ENCODE data around the gene VEGFA. TPM values are rescaled to one million over a fixed set of nuclear protein-coding genes. Genes with fewer than 3 reads are reported as not detected.
A peak's percentile ranks its signal among the peaks of the same experiment; 100 is the strongest.

The VEGFA gene
- total and polyA plus RNA-seq, 9 donors: 19.2 to 123 (median 44.7) TPM

- WGBS, 3 donors: 84 to 94% (median 87%) methylated on average over 5 of the region's 5 CpGs
- DNase-seq: peak in 1 of 5 donors; percentile 9
Measured at GRCh38 chr6:43764772-43765171, 5.2 kb upstream of the VEGFA start.

DNA sequence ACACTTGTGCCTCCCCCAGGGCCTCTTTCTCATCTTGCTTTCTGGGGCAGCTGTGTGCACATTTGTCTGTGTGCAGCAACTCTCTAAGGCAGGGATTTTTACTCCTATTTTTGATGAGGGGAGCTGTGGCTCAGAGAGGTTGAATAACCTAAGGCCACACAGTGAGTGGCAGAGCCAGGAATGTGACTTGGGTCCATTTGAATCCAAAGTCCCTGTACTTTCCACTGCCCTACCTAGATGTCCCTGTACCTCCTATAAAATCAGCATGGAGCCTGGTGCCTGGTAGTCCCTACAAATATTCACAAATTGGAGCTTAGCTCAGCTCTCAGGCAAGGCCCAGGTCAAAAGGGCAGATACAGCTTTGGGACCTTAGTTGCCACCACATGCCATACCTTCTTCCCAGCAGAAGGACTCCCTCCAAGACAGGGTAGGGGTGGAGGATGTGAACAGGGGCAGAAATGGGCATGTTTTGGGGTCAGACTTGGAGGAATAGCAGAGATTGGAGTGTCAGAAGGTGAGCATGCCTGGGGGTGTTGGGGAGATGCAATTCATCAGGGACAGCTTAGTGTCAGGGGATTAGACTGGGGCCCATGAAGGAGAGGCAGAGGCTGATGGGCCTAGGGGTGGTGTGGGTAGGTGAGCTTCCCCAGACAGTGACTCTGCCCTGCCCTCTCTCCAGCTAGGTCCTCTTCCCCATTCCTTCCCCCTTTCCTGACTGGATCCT is 4.1 kb upstream of the VEGFA start:
- TF ChIP-seq EP300 (IDR thresholded peaks at IDR 0.05) (no peak), CTCF (IDR thresholded peaks at IDR 0.05) (no peak), POLR2A (IDR thresholded peaks at IDR 0.05) (no peak)
- Histone ChIP-seq H3K27ac (no peak overlapping the region), H3K9me3 (no peaks in the 10 kb centered on the region), H3K4me3 (no peak overlapping the region), H3K27me3 (no peaks in the 10 kb centered on the region), H3K36me3 (no peaks in the 10 kb centered on the region), H3K4me1 (ENCODE audit: insufficient read depth) (peaks cover 8% of the 10 kb centered on the region)
- DNase-seq: peak in 1 of 5 donors; percentile 9
- intact Hi-C loops (cut with DNase I): loop anchor here in 1 of 4 donors (10.0 kb wide), 1 partner anchor 101 kb away; no protein-coding TSS in a partner anchor

More at GRCh38 chr6:43764772-43765171, 5.2 kb upstream of the VEGFA start:
- no peak overlapping the region for H3K4me3 ChIP-seq
- intact Hi-C loops (cut with DNase I): loop anchor here in 1 of 4 donors (10.0 kb wide), 1 partner anchor 100 kb away; no protein-coding TSS in a partner anchor
- no peaks in the 10 kb centered on the region for H3K36me3 ChIP-seq
- H3K9me3 ChIP-seq: no peaks in the 10 kb centered on the region
- H3K27me3 ChIP-seq: no peaks in the 10 kb centered on the region
- TF ChIP-seq EP300 (IDR thresholded peaks at IDR 0.05) (no peak), CTCF (IDR thresholded peaks at IDR 0.05) (no peak), POLR2A (IDR thresholded peaks at IDR 0.05) (no peak)
- peaks cover 8% of the 10 kb centered on the region for H3K4me1 ChIP-seq (ENCODE audit: insufficient read depth)
- H3K27ac ChIP-seq: no peak overlapping the region

- Histone ChIP-seq H3K9me3 (no peaks in the 10 kb centered on the region), H3K36me3 (no peaks in the 10 kb centered on the region), H3K27ac (no peak overlapping the region), H3K4me3 (no peak overlapping the region), H3K4me1 (ENCODE audit: insufficient read depth) (peaks cover 8% of the 10 kb centered on the region), H3K27me3 (no peaks in the 10 kb centered on the region)
- TF ChIP-seq EP300 (IDR thresholded peaks at IDR 0.05) (no peak), CTCF (IDR thresholded peaks at IDR 0.05) (no peak), POLR2A (IDR thresholded peaks at IDR 0.05) (no peak)
- intact Hi-C loops (cut with DNase I): loop anchor here in 1 of 4 donors (10.0 kb wide), 1 partner anchor 102 kb away; no protein-coding TSS in a partner anchor
- no peak for DNase-seq
- WGBS, 3 donors: 67 to 94% (median 73%) methylated on average over 1 of the region's 1 CpG
Measured at GRCh38 chr6:43766500-43766853, 3.5 kb upstream of the VEGFA start.

DNA sequence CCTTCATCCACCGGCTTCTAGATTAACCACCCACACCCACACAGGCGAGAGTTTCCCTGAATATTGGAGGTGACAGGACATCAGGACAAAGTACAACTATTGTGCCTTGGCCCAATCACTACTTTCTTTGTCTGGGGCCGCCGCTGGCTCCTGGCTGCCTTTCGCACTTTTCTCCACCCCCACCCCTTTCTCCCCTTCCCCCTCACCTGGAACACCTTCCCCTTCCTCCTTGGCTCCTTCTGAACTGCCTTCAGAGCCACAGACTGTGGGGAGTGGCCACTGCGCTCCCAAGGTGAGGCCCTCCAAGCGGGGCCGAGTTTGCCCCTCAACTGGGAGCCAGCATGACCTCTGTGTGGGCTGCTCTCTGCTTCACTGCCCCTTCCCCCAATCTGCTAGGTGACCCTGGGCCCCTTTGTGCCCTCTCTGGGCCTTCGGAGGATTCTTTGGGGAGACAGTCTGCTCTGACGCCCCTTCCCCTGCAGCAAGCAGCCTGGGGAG is 3.0 kb upstream of the VEGFA start:
- no peaks in the 10 kb centered on the region for H3K9me3 ChIP-seq
- DNase-seq: peak in 1 of 5 donors; percentile 17
- no peak overlapping the region for H3K4me3 ChIP-seq
- intact Hi-C loops (cut with DNase I): loop anchor here in 1 of 4 donors (10.0 kb wide), 1 partner anchor 102 kb away; no protein-coding TSS in a partner anchor
- 94 to 97% (median 94%) methylated on average over 10 of the region's 10 CpGs for WGBS, 3 donors
- no peaks in the 10 kb centered on the region for H3K36me3 ChIP-seq
- H3K27me3 ChIP-seq: no peaks in the 10 kb centered on the region
- H3K27ac ChIP-seq: no peak overlapping the region
- TF ChIP-seq EP300 (IDR thresholded peaks at IDR 0.05) (no peak), POLR2A (IDR thresholded peaks at IDR 0.05) (no peak), CTCF (IDR thresholded peaks at IDR 0.05) (no peak)
- H3K4me1 ChIP-seq (ENCODE audit: insufficient read depth): peaks cover 8% of the 10 kb centered on the region
